Tibial artery (tissue), 4 donors: ENCODE results near the gene HOXA5.

ENCODE experiments used
- DNase-seq, 2 donors: peaks; one replicate each; pipeline ENCODE4 v3.0.0-alpha.2; 2019
- H3K27ac ChIP-seq, 2 donors: fragments of 200-600 bp; sonication (generic) in 1 of 2; 1 replicate in 1 of 2; 2 replicates in 1 of 2; pipeline ENCODE4 v1.5.1; 2018 to 2019; ENCODE audit warnings: mild to moderate bottlenecking in 1 of 2
- H3K27me3 ChIP-seq, 2 donors: fragments of 200-600 bp; sonication (generic) in 1 of 2; one replicate each; pipeline versions ENCODE4 v1.5.1 to v1.6.0; 2016 to 2019
- H3K36me3 ChIP-seq, 3 donors: fragments of 200-600 bp; sonication (generic) in 2 of 3; one replicate each; pipeline ENCODE4 v1.5.1; 2016 to 2019; ENCODE audit warnings: mild to moderate bottlenecking in 2 of 3
- H3K4me1 ChIP-seq, 4 donors: fragments of 200-600 bp; sonication (generic) in 2 of 4; 1 replicate in 3 of 4; 2 replicates in 1 of 4; pipeline ENCODE4 v1.5.1; 2016 to 2019
- H3K4me3 ChIP-seq, 2 donors: fragments of 200-600 bp; sonication (generic) in 1 of 2; 1 replicate in 1 of 2; 2 replicates in 1 of 2; pipeline ENCODE4 v1.5.1; 2018 to 2019; ENCODE audit warnings: mild to moderate bottlenecking in 2 of 2
- H3K9me3 ChIP-seq, 3 donors: fragments of 200-600 bp; sonication (generic) in 1 of 3; one replicate each; pipeline ENCODE4 v1.5.1; 2016 to 2019
- intact Hi-C: fragments of 100-400 bp; cut with DNase I; formaldehyde crosslinking; loops from one replicate; pipeline ENCODE4 v1.15.0; 2023; ENCODE audit warnings: low total_unique reads
- TF ChIP-seq, protein P1 (sequence below), 2 experiments: fragments of 200-600 bp in 1 of 2; fragments of 450-650 bp in 1 of 2; IDR thresholded peaks; one replicate each; pipeline ENCODE4 v1.5.1; 2017 to 2019; ENCODE audit warnings: antibody characterized with exemption in 2 of 2, mild to moderate bottlenecking in 1 of 2, moderate library complexity in 1 of 2

The HOXA5 gene

DNA sequence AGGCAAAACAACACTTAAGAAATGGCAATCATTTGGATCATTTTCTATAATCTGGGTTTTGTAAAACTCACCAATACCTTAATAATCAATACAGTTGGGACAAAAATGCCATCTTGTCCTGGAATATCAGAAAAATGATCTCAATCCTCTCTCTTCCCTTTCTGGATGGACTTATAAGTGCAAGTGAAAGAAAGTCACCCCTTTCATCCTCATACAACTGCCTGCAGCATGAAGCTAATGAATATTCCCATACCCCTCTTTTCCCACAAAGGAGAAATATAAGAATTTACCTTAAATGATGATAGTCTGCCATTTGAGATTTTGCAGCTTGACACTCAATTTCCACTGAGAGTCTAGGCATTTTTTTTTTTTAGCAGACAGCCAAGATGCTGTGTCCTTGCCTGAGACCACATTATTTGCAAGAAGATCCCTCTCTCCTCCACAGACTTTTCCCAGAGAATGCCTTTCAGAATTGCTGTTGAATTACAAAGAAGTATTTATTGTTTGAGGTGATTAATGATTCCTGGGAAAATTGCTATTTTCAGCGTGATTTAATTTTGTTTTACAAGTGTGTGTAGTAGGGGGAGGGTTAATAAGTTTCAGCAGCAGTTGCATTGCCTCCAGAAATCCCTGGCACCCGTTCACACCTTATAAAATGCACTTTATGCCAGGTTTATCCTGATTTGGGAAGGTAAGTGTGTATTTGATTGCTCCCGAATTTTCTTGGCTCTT lies 16.7 kb downstream of the HOXA5 start:
- TF ChIP-seq, protein P1, sequence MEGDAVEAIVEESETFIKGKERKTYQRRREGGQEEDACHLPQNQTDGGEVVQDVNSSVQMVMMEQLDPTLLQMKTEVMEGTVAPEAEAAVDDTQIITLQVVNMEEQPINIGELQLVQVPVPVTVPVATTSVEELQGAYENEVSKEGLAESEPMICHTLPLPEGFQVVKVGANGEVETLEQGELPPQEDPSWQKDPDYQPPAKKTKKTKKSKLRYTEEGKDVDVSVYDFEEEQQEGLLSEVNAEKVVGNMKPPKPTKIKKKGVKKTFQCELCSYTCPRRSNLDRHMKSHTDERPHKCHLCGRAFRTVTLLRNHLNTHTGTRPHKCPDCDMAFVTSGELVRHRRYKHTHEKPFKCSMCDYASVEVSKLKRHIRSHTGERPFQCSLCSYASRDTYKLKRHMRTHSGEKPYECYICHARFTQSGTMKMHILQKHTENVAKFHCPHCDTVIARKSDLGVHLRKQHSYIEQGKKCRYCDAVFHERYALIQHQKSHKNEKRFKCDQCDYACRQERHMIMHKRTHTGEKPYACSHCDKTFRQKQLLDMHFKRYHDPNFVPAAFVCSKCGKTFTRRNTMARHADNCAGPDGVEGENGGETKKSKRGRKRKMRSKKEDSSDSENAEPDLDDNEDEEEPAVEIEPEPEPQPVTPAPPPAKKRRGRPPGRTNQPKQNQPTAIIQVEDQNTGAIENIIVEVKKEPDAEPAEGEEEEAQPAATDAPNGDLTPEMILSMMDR (IDR thresholded peaks at IDR 0.05) = no peak
- no peaks in the 10 kb centered on the region for H3K9me3 ChIP-seq
- no peaks in the 10 kb centered on the region for H3K27me3 ChIP-seq
- peaks cover 4 to 7% (median 6%) of the 10 kb centered on the region in 3 donors for H3K36me3 ChIP-seq
- peaks cover 0 to 20% (median 12%) of the 10 kb centered on the region in 4 donors for H3K4me1 ChIP-seq
- no peak overlapping the region for H3K4me3 ChIP-seq
- intact Hi-C loops = no loop called here
- no peak overlapping the region for H3K27ac ChIP-seq
- no peak for DNase-seq

DNA sequence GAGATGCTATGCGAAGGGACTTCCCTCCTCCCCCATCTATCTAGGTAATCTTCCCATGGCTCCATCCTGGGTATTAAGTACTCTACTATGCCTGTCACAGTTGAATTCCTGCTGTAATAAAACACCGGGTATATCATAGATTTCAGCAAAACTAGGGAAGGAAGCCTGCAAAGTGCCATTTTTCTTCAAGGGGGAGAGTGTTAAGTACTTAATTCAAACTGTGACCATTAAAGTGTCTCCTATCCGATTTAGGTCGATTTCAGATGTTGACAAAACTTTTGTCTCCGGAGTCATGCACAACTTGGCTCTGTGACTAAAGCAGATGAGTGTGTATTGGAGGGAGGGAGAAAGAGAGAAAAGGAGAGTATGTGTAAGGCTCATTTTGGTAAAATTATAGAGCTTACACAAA lies 17.5 kb downstream of the HOXA5 start:
- Histone ChIP-seq H3K27me3 (no peaks in the 10 kb centered on the region), H3K36me3 (peaks cover 4 to 10% (median 7%) of the 10 kb centered on the region in 3 donors), H3K27ac (no peak overlapping the region), H3K9me3 (no peaks in the 10 kb centered on the region), H3K4me1 (peaks cover 0 to 16% (median 5%) of the 10 kb centered on the region in 4 donors), H3K4me3 (no peak overlapping the region)
- TF ChIP-seq, protein P1 (IDR thresholded peaks at IDR 0.05) = no peak
- DNase-seq = no peak
- intact Hi-C loops = no loop called here

DNA sequence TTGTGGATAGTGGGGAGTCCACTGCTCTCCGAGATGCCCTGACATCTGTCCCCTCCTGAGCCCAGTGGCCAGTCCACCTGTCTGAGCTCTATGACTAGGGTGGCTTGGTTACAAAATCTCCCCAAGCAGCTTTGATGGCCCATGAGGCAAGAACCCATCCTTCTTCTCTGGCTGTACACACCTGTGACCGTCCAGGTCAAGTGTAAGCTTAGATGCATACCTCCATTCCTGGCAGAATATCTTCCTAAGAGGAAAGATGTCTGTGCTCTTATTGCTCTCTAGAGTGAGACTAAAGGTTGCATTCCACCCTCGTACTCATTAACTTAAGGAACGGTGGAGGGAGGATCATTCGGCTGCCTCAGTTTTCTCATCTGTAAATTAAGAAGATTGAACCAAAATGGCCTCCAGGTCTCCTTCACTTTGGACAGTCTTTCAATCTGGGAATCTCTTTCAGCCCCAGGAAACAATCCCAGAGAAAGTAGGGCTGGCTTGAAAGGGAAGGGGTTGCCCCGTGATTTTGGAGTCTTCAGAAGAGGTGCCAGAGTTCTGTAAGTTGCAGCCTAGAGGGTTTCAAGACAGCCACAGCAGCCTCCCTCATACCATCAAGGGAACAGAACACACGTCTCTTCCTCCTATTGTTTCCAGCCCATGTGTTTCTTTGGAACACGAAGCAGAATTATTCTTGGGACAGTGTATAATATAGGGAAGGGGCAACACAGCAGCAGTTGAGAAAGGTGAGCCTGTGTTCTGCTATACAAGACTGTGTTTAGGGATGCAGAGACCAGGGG lies 18.4 kb downstream of the HOXA5 start:
- intact Hi-C loops = no loop called here
- H3K27me3 ChIP-seq = no peaks in the 10 kb centered on the region
- TF ChIP-seq, protein P1 (IDR thresholded peaks at IDR 0.05) = no peak
- no peak overlapping the region for H3K4me3 ChIP-seq
- H3K4me1 ChIP-seq = peaks cover 0 to 24% (median 12%) of the 10 kb centered on the region in 4 donors
- peaks cover 4 to 10% (median 7%) of the 10 kb centered on the region in 3 donors for H3K36me3 ChIP-seq
- H3K9me3 ChIP-seq = no peaks in the 10 kb centered on the region
- DNase-seq = no peak
- no peak overlapping the region for H3K27ac ChIP-seq

DNA sequence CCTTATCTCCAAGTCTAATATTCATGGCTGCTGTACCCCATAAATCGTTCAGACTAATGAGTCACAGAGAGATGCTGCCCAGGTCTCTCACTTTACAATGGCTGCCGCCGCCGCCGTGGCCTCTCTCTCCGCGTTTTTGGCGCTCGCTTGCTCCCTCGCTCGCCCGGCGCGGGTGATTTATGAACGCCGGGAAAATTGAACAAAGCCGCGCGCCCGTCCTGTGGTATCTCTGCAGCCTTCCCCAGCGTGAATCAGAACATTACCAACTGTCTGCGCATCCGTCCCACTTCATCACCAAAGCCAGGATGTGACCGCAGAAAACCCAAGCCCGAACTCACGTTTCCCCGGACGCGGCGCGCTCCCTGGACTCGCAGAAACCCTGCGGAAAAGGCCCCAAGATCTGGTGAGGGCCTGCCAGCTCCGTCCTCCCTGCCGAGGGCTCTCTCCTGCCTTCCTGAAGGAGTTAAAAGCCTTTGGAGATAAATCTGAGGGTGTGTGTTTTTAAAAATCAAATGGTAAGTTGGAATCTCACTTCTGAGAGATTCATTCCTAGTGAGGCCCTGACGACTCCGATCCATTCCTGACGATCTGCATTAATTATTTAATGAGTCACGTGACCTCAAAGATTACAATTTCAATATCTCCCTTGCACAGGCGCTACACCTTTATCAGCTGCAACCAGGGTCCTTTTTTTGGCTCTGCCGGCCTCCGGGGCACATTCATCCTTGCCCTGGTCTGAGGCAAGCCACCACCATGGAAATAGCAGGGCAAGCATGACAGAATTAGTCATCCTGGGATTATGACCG lies 19.2 kb downstream of the HOXA5 start:
- Histone ChIP-seq H3K9me3 (no peaks in the 10 kb centered on the region), H3K36me3 (peaks cover 4 to 10% (median 7%) of the 10 kb centered on the region in 3 donors), H3K4me1 (peaks cover 0 to 17% (median 8%) of the 10 kb centered on the region in 4 donors), H3K4me3 (no peak overlapping the region), H3K27me3 (no peaks in the 10 kb centered on the region), H3K27ac (no peak overlapping the region)
- intact Hi-C loops = no loop called here
- TF ChIP-seq, protein P1 (IDR thresholded peaks at IDR 0.05) = no peak
- no peak for DNase-seq

DNA sequence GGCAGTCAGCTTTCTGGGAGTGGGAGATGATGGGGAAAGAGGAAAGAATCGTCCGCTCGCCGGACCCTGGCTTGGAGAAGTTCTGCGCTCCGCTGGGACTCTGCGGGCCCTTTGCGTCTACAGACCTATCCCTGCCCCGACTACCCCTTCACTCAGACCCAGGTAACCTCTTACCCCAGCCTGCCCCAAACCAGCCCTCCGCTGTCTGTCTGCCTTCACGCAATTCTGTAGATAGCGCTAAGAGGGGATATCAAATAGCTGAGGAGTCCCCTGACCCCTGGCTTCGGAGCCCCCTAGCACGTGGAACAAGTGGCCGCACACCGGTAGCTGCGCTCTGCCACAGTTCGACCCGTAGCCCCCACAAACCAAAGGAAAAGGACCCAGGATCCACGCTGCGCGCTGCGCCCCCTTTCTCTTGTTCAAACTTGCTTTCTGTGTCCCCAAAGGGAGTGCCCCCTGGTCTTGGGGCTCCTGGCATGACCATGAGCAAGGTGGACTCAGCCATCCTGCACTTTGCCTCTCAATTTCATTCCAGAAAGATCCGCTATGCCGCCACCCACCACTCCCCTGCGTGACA lies 19.9 kb downstream of the HOXA5 start:
- H3K27ac ChIP-seq = no peak overlapping the region
- peaks cover 0 to 15% (median 8%) of the 10 kb centered on the region in 4 donors for H3K4me1 ChIP-seq
- no peaks in the 10 kb centered on the region for H3K27me3 ChIP-seq
- no peak overlapping the region for H3K4me3 ChIP-seq
- no peak for DNase-seq
- H3K36me3 ChIP-seq = peaks cover 4 to 10% (median 7%) of the 10 kb centered on the region in 3 donors
- TF ChIP-seq, protein P1 (IDR thresholded peaks at IDR 0.05) = no peak
- intact Hi-C loops = no loop called here
- no peaks in the 10 kb centered on the region for H3K9me3 ChIP-seq
